HK-2 (cell line): ENCODE results near the gene DCTPP1.
"Not testable (repeated sequence)": the region's sequence is repeated elsewhere in the genome, so short reads cannot be mapped to it uniquely, and the experiment has no call there.

Experiments used
- DNase-seq: peaks from one replicate; pipeline ENCODE4 v3.0.0-alpha.2; 2018; ENCODE audit not compliant: unreplicated experiment

DCTPP1 gene

GRCh38 chr16:30413112-30413806 lies 16.6 kb downstream of the DCTPP1 start:
- DNase-seq, result no peak

- peak; percentile 84 for DNase-seq
Measured at GRCh38 chr16:30409125-30410060, 20.4 kb downstream of the DCTPP1 start.

GRCh38 chr16:30407804-30408534 lies 21.9 kb downstream of the DCTPP1 start:
- no peak for DNase-seq

GRCh38 chr16:30407102-30407803 lies 22.6 kb downstream of the DCTPP1 start, which contains the start of gene ZNF771:
TSS of gene ZNF771 (plus strand) at chr16:30407606. CDS start at chr16:30408054, 448 bp downstream.
- peak; percentile 88 for DNase-seq

GRCh38 chr16:30406795-30407101 lies 23.1 kb downstream of the DCTPP1 start:
- DNase-seq, result no peak

DNA sequence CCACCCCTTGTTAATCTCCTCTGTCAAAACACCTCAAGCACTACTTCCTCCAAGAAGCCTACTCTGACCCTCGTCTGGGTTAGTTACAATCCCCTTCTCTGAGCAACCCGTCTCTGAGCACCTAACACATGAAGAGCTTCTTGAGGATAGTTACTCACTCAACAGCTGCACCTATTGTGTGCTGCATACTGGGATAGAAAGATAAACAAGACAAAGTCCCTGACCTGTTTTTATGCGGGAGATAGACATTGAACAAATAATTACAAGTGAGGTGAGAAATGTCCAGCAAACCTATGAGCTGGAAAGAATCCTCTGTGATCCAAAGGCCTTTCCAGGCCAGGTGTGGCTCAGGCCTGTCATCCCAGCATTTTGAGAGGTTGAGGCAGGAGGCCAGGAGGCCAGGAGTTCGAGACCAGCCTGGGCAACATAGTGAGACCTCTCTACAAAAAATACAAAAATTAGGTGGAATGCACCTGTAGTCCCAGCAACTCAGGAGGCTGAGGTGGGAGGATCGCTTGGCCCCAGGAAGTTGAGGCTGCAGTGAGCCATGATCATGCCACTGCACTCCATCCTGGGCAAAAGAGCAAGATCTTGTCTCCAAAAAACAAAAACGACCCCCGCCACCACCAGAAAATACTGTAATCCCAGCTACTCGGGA lies 27.9 kb downstream of the DCTPP1 start:
- DNase-seq, result no peak

- DNase-seq, result no peak
Measured at GRCh38 chr16:30399435-30400186, 30.2 kb downstream of the DCTPP1 start.

GRCh38 chr16:30398661-30399434 lies 31.0 kb downstream of the DCTPP1 start:
- no peak for DNase-seq

GRCh38 chr16:30397776-30398660 lies 31.8 kb downstream of the DCTPP1 start:
- DNase-seq, result no peak

GRCh38 chr16:30397056-30397455 lies 32.8 kb downstream of the DCTPP1 start:
- no peak for DNase-seq

- not testable (repeated sequence) for DNase-seq
Measured at GRCh38 chr16:30396627-30397026, 33.2 kb downstream of the DCTPP1 start.

DNA sequence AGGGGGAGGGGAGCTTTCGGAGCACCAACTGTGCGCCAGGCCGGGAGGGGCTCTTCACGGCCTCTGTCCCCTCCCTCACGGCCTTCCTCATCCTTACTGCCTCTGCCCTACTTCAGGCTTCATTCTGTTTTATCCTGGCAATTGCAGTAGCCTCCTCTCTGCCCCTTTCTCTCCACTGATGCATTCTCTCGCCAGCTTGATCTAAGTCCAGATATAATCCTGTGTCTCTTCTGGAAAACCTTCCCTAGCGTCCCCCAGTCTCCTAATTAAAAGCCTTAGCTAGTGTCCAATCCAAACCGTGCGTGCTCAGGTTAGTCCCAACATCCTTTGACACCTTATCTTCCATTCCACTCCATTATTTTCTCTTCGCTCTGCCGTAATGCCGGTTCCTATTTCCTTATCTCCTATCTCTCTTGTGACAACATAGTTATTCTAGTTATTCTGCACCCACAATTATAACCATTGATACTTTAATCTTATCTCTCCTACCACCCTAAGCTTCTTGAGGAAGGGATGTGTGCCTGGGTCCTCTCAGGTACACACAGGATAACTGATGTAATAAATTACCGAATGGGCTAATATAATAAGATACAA lies 33.7 kb downstream of the DCTPP1 start:
- no peak for DNase-seq

DNA sequence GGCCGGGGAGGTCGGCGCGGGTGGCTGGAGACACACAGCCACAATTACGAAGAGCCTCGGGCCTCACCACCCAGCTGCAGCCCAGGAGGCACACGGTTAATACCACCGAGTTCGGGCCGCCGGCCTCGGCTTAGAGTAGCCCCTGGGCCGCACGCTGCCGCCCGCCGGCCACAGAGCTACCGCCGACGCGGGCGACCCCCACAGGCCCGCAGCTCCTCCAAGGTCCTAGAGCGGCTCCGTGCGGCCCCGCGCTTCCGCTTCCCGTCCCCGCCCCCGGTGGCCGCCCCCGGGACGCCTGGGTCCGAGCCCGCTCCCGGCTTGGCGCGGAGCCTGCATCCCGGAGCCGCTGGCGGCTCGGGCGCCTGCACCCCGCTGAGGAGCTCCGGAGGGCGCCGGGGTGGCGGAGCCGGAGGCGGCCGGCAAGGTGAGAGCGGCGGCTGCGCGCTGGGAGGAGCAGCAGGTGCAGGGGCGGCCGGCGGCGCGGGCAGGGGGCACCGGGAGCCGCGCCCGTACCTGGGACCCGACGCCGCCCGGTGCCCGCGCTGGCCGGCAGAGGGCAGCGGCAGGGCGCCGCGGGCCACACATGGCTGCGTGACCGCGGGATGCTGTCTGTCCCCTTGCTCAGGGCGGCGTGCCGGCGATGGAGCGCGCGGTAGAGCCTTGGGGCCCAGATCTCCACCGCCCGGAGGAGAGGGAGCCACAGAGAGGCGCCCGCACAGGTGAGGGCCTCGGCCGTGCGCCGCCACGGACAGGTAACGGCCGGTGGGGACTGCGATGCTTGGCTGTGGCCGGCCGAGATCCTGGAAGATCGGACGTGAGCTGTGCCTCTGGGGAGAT lies 34.5 kb downstream of the DCTPP1 start, which contains the start of gene ZNF48:
ZNF48 (plus strand) TSS at position 266 of the 837 bp plus-strand sequence; CDS start at position 641, 375 bp downstream.
- DNase-seq, result peak; percentile 61

- no peak for DNase-seq
Measured at GRCh38 chr16:30394592-30395154, 35.2 kb downstream of the DCTPP1 start.

DNA sequence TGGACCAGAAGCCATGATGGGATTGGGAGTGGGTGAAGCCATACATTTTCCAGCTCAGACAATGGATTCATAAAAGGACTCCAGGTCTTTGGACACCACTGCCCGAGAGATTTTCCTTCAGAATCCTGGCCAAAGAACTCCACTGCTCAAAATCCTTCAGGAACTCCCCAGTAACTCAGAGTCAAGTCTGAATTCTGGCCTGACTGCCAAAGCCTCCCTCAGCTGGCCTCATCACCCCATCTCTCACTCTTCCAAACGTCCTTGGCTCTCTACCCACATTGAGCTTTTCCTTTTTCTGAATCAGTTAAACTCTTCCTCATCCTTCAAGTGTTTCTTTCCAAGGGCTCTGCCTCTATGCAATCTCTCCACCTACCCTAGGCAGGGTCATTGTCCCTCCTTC lies 46.3 kb downstream of the DCTPP1 start:
- no peak for DNase-seq

- no peak for DNase-seq
Measured at GRCh38 chr16:30382111-30382881, 47.5 kb downstream of the DCTPP1 start, which contains the start of gene SEPTIN1. TSS of gene SEPTIN1 (minus strand) at chr16:30382561. CDS start at chr16:30382542, 19 bp downstream.
